Fibroblast of skin of right quadriceps (primary cell): ENCODE results near the gene HECTD4.

Source experiments
- DNase-seq: peaks from one replicate; pipeline ENCODE4 v3.0.0-alpha.2; 2013

Gene HECTD4

DNA sequence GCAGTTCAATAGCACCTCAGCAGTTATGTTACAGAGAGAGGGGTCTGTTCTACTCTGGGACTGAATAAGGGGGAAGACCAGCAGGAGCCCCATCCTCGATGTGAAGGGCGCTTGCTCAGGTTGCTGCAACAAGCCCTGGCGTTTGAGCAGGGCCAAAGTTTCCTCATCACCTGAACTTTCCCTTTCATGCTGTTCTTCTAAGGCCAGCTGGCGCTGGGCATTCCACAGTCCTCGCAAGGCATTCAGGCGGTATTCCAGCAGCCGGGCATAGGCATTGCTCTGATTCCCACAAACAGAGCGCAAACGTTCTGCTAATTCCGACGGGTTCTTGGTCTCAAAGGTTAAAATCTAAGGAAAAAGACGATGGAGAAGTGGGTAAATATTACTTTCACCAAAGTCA, 62.8 kb downstream of the HECTD4 start:
- DNase-seq: no peak

DNA sequence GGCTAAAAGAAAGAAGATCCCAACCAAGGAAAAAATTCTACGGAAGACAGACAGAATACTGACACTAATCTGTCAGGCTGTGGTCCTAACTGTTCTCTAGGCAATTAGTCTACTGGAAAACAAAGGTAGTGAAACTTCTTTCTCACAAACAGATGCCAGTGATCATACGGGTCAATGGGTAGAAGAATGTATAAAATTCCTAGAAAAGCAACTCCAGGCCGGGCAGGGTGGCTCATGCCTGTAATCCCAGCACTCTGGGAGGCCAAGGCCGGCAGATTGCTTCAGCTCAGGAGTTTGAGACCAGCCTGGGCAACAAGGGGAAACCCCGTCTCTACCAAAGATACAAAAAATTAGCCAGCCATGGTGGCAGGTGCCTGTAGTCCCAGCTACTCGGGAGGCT, 64.8 kb downstream of the HECTD4 start:
- no peak for DNase-seq

DNA sequence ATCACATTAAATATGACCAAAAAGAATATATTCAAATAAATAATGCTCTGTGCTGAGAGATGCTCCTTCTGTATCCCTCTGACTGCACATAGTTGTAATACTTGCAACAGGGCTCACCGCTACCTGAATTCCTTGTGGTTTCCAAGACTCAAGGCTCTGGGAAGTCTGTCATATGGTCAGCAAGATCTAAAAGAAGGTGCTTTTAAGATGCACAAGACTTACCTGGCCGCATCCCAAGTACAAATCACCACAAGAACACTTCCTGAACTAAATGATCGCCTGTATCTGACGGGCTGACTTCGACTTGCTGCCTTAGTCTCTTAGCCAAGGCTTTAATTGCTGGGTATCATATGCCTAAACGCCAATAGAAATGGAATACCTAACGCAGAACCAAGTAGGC, 67.2 kb downstream of the HECTD4 start:
- DNase-seq: peak; percentile 25

DNA sequence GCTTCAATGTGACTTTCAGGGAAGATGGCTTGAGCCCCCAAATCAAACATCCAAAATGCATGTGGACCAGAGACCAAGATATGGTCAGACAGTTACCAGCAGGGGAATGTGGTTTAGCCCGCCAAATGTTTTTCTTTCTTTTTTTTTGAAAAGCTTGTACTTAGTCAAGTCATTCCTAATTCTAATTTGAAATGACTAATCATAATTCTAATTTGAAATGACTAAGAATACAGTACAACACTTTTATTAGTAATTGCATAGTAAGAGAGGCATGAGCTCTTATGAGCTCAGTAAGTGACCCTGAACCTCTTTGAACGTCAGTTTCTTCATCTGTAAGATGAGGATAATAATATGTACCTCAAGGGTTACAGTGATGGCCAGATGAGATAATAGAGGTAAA, 72.4 kb downstream of the HECTD4 start:
- peak; percentile 35 for DNase-seq

DNA sequence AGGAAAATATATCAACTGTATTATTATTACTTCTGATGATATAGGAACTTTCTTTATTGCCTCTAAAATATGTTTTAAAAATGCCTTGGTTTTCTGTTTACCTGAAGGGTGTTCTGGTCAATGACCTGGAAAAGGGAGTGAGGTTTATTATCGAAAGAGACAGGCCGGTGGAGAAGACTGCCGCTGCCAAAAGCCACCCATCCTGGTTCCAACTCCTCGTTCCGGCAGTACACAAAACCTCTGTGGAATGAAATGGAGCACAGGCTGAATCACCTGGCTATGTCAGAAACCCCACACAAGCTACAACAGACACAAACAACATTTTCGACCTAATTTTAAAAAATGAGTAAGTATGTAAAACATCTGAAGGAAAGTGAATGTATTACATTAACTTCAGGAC, 73.6 kb downstream of the HECTD4 start:
- DNase-seq: no peak

DNA sequence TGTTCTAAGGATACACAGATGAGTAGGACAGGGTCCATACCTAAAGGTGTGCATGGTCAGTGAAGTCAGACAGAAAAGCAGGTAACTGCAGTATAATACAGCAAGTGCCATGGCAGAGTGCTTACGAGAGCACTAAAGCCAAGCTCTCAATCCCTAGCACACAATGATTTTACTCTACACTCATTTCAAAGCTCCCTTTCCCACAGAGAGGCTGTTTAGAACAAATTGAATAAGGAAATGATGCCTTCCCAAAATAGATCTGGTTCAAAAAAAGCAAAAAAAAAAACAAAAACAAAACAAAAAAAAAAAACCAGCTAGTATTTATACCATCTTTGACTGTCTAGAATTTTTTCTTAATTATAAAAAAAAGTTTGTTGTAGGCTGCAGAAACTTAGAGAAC, 74.1 kb downstream of the HECTD4 start:
- no peak for DNase-seq

DNA sequence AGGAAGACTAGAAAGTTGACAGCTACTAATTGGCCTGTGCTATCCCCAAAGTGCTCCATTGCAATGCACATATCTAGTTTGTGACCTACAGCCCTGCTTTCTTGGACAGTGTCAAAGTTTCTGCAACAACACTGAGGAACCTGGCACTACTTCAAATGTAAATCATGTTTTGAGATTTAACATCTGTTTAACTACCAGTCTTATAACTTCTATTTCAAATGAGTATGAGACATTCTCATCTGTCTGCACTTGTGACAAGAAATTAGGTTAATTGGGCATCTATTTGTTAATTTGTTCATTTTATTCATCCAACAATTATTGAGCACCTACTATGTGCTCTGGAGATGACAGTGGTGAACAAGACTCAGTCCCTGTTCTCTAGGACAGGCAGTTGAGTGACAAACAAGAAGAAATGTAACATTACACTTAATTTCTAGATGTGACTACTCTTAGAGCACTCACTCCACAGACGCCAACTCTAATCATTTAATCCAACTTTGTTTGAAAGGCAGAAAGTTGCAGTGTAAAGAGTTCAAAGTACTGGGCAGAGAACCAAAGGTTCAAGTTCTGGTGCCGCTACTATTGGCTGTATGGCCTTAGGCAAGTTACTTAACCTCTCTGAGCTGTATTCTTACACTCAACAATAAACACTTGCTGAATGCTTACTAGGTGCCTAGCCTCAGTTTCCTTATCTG, 74.8 kb downstream of the HECTD4 start:
- DNase-seq: no peak

DNA sequence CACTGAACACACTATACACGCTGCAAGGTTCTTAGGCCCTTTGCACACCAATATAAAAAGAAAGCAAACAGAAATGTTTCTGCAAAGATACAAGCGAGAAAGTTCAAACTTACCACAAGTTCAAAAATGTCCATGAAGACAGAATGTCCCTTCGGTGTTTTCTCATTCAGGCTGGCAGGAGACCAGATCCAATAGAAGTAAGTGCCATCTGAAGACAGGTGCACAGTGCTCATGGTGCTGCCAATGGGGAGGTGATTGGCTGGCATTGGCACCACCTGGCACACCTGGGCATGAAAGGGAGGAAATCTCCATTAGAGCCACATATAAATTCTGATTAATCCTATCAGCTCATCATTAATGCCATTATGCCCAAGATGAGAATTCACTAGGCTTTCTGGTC, 76.3 kb downstream of the HECTD4 start:
- no peak for DNase-seq

DNA sequence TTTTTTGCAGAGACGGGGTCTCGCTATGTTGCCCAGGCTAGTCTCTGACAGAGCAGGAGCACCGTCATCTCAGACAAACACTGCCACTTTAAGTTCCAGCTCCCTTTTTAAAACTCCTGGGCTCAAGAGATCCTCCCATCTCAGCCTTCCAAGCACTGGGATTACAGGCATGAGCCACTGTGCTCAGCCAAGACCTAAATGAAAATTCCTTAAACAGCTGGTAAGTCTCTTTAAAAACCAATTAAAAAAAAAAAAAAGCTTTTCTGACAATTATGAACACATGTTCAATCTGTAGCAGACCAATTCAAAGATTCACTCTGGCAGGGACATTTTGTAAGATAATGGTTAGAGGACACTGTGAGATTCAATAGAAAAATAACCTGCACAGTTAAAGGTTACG, 77.8 kb downstream of the HECTD4 start:
- DNase-seq: no peak

DNA sequence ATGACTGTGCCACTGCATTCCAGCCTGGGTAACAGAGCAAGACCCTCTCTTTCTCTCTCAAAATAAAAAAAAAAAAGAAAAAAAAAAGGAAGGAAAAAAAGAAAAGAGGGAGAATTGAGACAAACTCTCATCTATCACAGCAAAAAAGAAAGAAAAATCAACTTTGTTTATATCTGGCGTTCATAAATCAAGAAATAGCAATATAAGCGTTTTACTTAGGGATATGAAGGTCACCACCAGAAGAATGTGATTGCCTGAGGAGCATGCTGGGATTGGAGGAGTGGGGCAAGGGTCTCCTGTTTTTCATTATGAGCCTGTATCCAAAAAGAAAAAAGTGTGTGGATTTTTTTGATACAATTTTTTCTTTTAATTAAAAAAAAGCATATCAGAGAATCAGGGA, 78.4 kb downstream of the HECTD4 start:
- no peak for DNase-seq

DNA sequence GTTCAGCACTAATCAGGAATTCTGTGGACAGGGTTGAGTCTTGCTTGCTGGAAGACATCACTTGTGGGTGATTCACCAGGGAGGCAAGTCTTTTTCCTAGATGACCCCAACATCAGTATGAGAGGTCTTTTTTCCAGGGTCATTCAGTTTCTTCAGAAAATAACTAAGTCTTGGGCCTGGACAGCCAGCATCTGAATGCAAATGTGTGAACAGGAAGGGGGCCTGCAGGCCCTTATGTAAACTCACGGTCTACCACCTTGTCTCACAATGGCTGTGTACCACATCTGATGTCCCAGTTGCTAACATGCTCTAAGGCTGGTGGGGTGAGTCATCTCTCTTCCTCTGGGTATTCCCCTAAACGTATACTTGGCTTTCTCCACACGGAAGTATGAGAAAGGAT, 79.2 kb downstream of the HECTD4 start:
- DNase-seq: peak; percentile 70

DNA sequence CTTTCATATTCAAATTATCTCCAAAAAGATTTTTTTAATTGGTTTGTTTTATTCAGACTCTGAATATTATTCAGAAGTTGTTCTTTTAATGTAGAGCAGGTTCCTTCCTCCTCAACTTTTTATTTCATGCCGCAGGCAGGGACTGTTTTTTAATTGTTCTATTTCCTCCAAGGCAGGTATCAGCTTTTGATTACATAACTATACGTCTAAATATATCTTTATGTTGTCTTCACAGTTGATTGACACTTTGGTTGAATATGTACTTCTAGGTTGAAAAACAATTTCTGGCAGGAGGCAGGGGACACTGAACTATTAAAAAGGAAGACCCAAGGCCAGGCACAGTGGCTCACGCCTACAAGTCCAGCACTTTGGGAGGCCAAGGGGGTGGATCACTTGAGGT, 82.5 kb downstream of the HECTD4 start:
- DNase-seq: no peak

DNA sequence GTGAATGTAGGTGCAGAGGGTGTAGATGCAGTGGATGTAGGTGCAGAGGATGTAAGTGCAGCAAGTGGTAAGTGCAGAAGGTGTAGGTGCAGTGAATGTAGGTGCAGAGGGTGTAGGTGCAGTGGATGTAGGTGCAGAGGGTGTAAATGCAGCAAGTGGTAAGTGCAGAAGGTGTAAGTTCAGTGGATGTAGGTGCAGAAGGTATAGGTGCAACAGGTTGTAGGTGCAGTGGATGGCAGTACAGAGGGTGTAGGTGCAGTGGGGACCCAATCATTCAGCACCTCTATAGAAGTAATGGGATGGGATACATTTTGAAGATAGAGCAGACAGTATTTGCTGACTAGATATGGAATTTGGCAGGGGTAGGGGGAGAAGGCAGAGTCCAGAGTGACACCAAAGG, 85.0 kb downstream of the HECTD4 start:
- no peak for DNase-seq

DNA sequence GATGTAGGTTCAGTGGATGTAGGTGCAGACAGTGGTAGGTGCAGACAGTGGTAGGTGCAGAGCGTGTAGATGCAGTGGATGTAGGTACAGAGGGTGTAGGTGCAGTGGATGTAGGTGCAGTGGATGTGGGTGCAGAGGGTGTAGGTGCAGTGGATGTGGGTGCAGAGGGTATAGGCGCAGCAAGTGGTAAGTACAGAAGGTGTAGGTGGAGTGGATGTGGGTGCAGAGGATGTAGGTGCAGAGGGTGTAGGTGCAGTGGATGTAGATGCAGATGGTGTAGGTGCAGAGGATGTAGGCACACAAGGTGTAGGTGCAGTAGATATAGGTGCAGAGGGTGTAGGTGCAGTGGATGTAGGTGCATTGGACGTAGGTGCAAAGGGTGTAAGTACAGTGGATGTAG, 86.0 kb downstream of the HECTD4 start:
- DNase-seq: no peak

DNA sequence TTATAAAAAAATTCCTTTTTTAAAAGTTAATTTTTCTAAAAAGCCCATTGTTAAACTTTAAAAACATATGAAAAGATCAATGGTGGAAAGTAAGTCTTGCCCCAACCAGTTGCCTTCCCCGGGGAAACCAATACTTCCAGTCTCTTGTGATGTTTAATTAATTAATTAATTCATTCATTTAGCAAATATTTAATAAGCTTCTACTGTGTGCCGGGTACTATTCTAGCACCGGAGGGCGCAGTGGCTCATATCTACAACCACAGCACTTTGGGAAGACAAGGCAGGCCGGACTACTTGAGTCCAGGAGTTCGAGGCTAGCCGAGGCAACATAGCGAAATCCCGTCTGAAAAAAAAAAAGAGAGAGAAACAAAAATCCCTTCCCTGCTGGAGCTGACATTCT, 87.4 kb downstream of the HECTD4 start:
- peak; percentile 4 for DNase-seq

DNA sequence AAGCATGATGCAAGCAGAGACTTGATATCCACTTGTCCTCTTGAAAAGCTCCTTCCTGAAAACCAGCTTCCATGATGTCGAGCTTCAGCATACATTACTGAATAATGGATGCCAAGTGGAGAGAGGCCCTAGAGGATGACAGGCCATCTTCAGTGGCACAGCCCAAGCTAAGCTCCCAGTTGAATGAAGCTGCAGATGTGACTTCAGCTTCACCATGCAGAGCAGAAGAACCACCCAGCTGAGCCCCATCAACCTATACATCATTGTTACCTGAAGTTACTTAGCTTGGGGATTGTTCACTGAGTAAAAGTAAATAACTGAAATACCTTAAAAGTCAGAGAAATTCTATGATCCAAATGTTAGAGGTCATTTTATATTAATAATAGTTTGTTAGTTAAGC, 93.6 kb downstream of the HECTD4 start:
- no peak for DNase-seq

DNA sequence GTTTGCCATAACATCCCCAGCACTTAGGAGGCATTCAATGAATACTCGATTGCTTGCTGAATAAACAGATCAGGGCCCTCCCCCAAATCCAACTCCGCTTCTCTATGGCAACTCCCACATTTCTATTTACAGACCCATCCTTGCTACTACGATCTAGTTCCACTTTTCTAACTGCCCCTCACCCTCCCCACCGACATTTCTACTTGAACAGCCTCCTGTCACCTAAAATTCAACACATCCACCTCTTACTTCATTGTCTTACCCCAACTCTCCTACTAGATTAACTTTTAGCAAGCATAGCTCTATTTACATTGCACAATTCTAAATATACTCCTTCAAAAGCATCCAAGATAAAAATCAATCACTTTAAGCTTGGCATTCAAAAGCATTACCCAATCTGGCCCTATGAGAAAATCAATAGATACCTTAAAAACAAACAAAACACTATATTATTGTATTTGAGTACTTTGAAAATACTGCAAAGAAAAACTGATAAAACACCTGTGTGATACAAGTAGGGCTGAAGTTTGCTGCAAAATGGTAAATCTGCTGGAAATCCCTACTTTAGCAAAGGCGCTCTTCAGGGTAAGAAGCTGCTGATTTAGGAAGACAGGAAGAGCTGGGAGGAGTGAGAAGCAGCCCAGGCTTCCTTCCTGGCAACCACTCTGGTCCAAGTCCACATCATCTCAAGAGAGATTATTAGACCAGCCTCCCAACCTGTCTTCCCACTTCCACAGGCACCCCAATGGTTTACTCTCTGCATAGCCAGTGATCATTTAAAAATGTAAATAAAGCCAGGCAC, 96.4 kb downstream of the HECTD4 start:
- DNase-seq: no peak

DNA sequence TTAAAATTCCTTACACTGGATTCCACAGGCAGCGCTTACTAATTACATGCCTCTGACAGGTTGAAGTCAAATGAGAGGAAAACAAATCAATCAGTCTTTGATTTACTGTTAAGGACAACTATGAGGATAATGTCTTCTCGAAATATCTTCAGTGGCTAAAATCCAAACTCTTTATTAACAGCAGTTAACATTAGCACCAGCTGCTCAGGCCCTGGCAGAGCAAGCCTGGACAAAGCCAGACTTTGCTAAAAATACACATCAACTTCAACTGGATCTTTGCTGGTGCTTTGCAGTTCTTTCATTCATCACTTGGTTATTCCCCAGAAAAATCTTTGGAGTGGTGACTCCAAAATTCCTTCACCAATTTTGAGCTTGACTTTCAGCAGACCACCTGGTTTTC, 98.7 kb downstream of the HECTD4 start:
- DNase-seq: no peak

DNA sequence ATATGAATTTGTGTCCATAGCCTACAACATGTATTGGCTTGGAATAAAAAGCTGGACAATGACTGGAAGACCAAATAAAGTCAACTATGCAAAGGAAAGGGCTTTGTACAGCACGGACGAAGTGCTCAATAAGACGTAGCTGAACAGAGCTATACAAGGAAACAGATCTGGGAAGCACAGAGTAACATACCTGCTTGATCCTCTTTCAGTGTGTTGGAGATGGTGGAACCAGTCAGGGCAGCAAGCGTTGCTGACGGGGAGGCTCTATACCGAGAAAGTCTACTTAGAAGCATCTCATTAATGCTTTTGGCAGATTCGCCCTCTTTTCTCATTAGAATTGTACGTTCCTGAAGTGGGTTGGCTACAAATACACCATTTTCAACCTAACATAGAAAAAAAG, 99.3 kb downstream of the HECTD4 start:
- no peak for DNase-seq

DNA sequence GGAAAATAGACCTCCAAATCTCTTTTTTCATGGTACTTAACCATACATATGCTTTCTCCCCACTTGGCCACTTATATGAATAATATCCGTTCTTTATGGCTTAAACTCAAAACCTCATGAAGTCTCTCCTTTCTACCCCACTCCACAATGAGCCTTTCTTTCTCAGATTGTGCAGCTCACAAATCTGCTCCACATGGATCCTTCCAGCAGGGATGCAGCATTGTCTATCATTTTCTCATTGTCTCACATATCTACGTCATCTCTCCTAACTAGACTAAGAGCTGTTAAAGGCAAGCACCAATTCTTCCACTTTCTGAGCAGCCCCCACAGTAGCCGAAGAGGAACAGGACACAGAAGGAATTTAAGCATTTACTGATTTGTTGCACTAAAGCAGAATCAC, 106.4 kb downstream of the HECTD4 start:
- DNase-seq: no peak

DNA sequence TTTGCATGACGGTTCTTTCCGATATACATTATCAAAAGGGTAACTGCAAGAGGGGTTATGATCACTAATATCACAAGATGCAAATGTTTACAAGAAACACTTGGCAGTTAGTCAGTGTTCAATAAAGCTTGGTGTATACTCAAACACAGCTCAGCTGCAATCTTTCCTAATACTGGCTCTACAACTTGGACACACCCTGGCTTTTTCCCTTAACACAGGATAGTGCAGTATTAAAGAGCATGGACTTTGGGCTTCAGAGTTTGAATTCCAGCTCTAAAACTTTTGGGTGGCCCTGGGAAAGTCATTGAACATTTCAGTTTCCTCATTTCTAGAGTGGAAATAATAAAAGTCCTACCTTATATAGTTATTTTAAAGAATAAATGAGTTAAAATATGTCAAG, 107.0 kb downstream of the HECTD4 start:
- DNase-seq: no peak

DNA sequence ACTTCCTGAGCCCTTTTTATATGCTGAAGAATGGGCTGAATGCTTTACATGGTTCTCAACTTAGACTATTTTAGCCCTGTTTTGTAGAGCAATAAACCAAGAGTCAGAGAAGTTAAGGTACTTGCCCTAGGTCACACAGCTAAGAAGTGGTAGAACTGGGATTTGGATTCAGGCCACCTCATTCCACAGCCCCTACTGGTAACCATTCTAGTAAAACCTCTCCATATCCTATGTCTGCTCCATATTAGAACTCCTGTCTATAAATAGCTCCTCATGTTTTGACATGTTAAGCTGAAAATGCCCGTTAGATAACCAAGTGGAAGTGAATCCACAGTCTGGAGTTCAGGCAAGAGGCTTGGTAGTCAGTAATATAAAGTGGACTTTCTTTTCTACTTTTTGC, 111.6 kb downstream of the HECTD4 start:
- DNase-seq: no peak

DNA sequence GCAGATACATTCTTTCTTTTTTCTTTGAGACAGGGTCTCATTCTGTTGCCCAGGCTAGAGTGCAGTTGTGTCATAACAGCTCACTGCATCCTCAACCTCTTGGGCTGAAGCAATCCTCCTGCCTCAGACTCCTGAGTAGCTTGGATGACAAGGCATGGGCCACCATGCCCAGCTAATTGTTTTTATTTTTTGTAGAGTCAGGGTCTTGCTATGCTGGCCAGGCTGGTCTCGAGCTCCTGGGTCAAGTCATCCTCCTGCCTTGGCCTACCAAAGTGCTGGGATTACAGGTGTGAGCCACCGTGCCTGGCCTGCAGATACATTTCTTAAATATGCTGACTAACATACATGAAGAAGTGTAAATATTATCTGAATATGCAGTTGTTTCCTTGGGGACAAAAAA, 115.8 kb downstream of the HECTD4 start:
- DNase-seq: no peak

DNA sequence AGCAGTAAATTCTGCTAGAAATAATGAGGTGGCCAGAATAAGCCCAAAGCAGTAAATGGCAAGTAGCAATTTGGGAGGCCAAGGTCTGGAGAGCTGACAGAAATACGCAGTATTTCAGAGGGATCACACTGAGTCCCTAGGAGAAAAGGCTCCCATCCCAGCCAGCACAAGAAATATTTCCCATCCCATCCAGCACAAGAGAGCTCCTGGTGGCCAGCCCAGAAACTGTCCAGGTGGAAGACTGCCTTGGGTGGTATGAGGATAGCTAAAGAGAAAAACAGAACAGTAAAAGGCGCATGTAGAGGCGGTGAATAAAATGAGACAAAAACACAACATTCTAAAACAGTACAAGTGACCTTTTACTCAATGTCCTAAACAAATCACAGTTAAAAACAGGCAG, 120.7 kb downstream of the HECTD4 start:
- no peak for DNase-seq

DNA sequence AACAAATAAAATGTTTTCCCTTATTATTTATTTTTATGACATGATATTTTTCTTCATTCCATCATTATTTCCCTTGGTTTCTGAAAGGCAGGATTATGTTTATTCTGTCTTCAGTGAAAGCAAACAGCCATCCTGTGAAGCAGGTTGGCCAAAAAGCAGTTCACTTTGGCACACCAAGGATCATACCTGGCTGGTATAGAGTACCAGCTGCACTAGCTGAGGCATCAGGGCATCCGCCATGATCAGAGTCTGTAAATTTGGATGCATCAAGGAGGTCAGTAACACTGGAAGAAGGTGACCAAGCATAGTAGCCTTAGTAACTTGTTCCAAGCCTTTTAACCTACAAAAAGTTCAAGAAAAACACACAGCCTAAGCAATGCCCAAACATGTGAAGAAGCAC, 123.3 kb downstream of the HECTD4 start:
- no peak for DNase-seq
